Inflammatory macrophage treated with lipopolysaccharide for 1 hour (primary cell): ENCODE data around the gene BCAS1.

Experiments used
- DNase-seq, 2 donors: peaks; one replicate each; pipeline ENCODE4 v3.0.0-alpha.2; 2020 to 2022

BCAS1 gene

GRCh38 chr20:54044156-54044555 is 26.2 kb downstream of the BCAS1 start:
- DNase-seq: peak; percentile 70 to 76

DNA sequence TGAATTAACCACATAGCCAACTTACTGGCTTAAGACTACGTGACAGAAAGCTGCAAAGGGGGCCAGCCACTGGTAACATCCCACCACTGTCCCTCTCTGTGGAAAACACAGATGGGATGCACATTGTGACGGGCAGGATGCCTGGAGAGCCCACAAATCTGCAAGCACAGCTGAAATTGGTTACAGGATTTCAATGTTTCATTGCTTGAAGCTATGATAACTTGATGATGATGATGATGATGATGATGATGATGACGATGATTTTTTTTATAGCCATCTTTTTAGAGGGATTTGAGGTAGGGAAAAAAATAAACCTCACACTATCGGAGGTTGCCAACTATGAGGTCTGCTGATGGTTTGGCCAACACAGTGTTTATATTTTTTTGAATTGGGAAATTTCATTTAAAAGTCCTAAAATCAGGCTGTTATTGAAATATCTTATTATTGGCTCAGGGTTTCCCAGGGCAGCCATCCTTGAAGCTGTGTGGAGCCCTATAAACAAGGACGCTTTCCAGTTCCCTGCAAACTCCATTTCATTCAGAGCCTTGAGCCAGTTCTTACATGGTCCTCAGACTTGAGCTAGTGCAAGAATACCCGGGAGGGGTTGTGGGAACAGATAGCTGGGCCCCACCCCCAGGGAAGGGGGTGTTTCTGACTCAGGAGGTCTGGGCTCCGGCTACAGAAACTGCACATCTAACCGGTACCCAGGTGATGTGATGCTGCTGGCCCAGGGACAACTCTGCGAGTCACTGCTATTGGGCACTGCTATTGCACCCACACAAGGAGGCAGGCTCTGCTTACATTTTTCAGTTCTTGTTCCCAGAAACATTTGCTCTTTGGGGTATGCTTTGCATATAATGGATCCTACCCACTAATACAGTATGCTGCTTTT is 27.1 kb downstream of the BCAS1 start:
- DNase-seq: no peak

- DNase-seq: no peak
These were observed 28.4 kb downstream of the BCAS1 start for GRCh38 chr20:54042021-54042420.

GRCh38 chr20:54041336-54041735 is 29.1 kb downstream of the BCAS1 start:
- no peak for DNase-seq

DNA sequence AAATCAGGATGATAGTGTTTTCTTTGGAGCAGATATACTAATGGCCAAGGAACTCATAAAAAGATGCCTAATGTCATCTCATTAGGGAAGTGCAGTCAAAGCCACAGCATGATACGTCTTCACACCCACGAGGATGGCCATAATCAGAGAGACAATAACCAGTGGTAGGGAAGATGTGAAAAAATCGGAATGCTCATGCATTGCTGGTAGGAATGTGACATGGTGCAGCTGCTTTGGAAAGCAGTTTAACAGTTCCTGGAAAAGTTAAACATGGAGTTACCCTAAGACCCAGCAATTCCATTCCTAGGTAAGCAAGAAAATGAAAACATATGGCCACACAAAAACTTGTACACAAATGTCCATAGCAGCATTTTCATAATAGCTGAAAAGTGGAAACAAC is 29.9 kb downstream of the BCAS1 start:
- DNase-seq: no peak

- DNase-seq: no peak
These were observed 31.4 kb downstream of the BCAS1 start for GRCh38 chr20:54038961-54039360.

GRCh38 chr20:54037525-54037924 is 32.9 kb downstream of the BCAS1 start:
- DNase-seq: no peak

DNA sequence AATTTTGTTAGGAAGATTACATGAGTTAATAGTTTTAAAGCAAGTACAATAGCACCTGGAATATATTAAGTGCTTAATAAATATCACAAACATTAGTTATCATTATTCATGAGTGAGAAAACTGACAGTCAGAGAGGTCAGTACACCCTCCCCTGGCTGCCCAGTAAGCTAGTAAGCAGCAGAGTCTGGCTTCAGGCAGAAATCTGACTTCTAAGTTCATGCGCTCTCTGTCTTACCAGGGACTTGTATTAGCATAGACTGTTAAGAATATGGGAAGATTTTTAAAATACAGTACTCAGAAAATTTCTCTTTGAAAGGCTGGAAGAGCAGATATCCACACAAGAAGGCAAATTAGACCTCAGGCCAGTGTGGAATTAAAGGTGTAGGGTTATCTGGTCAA is 40.8 kb downstream of the BCAS1 start:
- no peak for DNase-seq

DNA sequence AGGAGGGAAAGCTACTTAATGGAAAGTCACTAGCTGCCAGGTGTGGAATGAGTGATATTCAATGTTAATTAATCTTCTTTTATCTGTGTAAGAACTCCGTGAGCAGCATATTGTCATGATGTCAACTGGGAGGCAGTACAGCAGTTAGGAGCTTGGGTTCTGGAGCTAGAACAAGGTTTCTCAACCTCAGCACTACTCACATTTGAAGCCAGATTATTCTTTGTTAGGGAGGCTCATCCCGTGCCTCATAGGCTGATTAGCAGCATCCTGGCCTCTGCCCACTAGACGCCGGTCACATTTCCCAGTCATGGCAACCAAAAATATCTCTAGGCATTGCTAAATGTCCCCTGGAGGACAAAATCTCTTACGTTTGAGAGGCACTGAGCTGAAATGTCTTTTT is 41.2 kb downstream of the BCAS1 start:
- no peak for DNase-seq

- DNase-seq: no peak
These were observed 42.0 kb downstream of the BCAS1 start for GRCh38 chr20:54028276-54029011.

DNA sequence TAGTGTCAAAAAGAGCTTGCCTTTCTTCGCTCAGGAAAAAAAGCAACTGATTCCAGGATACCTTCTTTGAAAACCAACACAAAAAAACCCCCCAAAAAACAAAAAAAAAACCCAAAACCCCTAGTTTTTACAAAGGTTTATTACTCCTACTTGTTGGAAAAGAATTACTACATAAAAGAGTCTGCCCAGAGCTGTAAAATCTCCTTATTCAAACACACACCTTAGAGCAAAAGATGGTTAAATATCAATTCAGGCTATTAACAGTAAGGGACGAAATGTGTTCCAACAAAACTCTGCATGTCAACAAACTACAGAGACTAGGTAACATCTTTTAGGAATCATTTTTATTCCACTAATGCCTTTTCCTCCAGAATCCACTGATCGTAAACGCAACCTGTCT is 42.7 kb downstream of the BCAS1 start:
- no peak for DNase-seq

DNA sequence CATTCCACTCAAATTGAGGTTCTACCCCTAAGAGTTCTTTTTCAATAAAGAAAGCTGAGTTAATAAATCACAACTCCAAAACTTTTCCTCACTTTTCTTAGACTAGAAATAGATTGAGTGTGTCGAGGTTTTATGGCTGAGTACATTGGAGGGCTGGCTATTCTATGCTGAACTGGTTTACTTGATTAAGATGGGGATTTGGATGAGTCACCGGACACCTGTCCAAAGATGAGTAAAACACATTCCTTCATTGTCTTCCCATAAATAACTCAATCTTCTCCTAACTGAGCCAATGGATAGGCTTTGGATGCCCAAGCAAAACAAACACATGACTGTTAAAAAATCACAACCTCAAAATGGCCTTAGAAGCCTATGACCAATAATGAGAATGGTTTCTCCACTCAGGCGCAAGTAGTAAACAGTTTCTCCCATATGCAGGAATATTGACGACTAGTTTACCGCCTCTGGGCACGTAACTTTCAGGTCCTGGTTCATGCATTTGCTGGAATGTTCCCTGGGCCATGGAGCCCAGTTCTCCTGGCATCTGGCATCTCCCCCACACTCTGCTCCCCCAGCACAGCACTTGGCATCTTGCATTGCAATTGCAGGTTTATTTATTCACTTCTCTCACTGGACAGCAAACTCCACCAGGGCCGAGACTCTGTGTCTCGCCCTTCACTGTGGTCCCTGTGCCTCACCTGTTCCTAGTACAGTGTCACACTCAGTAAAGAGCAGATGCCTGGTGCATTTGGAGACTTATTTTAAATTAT is 43.9 kb downstream of the BCAS1 start:
- no peak for DNase-seq

DNA sequence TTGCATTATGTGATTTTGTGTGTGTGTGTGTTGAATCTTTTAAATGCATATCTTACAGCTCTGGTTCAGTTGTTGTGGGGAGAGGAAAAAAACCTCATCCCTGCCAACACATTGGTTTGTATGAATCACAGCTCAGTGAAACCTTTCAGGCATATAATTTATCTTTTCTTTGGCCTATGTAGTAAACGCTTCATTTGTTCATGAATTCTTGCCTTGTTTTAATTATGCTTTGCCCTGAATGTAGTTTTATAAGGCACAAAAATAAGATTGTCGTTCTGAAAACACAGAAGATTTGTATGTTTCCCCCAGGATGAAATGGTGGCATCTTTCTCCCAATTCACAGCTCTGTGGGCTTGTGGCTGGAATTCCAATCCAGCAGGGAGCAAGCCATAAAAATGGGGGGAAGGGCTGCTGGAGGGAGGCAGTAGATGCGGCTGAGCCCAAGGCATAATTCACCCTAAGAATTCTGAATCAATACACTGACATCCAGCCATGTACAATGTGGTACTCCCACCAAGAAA is 45.1 kb downstream of the BCAS1 start:
- DNase-seq: no peak

- DNase-seq: no peak
These were observed 47.0 kb downstream of the BCAS1 start for GRCh38 chr20:54023406-54023805.

DNA sequence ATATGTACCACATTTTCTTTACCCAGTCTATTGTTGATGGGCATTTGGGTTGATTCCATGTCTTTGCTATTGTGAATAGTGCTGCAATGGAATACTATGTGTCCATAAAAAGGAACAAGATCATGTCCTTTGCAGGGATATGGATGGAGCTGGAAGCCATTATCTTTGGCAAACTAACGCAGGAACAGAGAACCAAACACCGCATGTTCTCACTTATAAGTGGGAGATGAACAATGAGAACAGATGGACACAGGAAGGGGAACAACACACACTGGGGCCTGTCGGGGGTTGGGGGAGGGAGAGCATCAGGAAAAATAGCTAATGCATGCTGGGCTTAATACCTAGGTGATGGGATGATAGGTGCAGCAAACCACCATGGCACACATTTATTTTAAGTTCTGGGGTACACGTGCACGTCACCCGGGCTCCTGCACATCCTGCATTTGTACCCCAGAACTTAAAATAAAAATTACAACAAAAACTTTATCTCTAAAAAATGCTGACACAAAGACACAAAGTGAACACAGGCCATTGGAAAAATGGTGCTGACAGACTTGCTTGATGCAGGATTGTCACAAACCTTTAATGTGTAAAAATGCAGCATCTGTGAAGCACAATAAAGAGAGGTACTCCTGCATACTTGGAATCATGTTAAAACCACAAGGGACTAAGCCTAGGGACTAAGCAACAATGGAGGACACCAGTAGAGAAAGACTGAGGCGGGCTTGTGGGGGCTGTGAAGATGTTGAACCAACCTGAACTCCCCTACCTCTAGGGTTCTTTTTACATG is 48.8 kb downstream of the BCAS1 start:
- DNase-seq: no peak

GRCh38 chr20:54020868-54021267 is 49.5 kb downstream of the BCAS1 start:
- no peak for DNase-seq

- DNase-seq: no peak
These were observed 50.0 kb downstream of the BCAS1 start for GRCh38 chr20:54020348-54020747.

DNA sequence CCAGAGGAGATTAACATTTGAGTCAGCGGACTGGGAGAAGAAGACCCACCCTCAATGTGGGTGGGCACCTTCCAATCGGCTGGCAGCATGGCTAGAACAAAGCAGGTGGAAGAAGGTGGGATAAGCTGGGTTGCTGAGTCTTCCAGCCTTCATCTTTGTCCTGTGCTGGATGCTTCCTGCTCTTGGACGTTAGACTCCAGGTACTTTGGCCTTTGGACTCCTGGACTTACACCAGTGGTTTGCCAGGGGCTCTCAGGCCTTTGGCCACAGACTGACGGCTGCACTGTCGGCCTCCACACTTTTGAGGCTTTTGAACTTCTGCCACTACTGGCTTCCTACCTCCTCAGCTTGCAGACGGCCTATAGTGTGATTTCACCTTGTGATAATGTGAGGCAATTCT is 50.8 kb downstream of the BCAS1 start:
- no peak for DNase-seq

DNA sequence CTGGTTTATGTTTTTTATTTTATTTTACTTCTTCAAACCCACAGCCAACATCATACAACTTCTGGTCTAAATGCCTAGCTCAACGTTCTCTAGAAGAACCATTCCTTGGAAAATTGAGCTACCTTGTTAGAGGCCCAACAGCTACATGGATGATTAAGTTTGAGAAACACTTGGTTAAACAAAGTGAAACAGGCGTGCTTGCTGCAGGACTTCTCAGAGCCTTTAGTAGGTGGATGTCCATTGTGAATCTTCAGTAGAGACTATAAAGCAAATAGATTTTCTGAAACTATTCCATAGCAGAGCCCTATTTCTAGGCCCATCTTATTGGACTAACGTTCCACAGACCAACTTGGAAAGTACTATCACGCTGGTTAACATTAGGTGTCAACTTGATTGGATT is 51.3 kb downstream of the BCAS1 start:
- no peak for DNase-seq

DNA sequence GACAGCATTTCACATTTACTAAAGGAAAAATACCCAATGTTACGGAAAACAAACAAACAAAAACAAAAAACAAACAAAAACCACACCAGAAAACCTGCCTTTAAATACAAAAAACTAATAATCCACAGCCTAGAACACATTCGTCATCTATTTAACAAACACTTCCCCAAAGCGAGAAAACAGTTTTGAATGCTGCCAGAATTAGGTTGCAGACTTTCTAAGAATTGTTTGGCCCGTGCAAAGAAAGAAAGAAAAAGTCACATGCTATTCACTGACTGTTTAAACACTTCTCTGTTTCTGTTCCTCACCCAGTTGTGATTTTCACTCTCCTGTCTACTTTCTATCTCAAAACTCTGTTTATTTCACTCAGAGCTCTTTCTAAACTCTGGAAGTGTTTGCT is 52.5 kb downstream of the BCAS1 start:
- peak; percentile 49 to 75 for DNase-seq

DNA sequence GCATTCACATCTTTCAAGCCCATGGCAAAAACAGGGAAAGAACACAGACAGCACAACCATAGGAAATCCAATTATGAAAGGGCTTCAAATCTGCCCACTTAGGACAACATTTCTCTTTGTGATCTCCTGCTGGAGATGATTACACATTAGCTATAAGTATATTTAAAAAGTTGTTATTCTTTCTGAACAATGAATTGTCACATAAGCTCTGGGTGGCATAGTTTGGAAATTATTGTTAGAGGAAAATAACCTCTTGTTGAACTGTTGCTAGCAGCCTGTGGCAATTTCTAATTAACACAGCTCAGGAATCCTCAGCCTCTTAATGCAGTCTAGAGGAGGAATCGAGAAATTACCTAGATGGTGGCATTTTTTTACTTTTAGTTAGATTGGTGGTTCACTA is 54.9 kb downstream of the BCAS1 start:
- DNase-seq: no peak

DNA sequence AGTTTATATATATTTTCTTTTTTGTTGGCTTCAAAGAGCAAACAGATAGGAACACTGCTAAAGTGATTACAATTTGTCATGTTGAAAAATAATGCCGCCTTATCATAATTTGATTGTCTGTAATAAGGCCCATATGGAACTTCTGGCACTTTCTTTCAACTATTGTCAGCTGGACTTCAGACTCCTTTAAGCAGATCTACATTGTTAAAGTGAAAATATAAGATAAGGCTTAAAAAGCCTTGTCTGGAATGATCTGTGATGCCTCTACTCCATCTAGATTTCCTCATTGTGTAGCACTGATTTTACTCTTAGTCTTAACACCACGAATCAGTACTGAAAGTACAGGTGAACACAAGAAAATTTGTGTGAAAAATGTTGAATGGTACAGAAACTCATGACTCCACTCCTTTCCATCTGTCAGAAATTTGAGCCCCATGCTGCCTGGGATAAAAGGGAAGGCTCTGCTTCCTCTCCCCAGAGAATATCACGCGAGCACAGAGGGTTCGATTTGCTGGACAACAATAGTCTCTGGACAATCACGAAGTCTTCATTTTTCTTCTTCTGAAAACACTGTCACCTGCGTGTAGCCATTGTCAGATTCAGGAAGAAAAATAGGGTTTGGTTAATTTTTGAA is 56.0 kb downstream of the BCAS1 start:
- DNase-seq: no peak
